GM18499 (cell line): ENCODE data around the gene TRAPPC8.
"Not testable (repeated sequence)": the region's sequence is repeated elsewhere in the genome, so short reads cannot be mapped to it uniquely, and the experiment has no call there.

Experiments
- ATAC-seq: cut with Tn5 transposase; IDR thresholded peaks from one replicate; pipeline ENCODE4 v1.9.1; 2021; ENCODE audit warnings: moderate number of reproducible peaks; ENCODE audit not compliant: insufficient read depth, unreplicated experiment

The TRAPPC8 gene, protein sequence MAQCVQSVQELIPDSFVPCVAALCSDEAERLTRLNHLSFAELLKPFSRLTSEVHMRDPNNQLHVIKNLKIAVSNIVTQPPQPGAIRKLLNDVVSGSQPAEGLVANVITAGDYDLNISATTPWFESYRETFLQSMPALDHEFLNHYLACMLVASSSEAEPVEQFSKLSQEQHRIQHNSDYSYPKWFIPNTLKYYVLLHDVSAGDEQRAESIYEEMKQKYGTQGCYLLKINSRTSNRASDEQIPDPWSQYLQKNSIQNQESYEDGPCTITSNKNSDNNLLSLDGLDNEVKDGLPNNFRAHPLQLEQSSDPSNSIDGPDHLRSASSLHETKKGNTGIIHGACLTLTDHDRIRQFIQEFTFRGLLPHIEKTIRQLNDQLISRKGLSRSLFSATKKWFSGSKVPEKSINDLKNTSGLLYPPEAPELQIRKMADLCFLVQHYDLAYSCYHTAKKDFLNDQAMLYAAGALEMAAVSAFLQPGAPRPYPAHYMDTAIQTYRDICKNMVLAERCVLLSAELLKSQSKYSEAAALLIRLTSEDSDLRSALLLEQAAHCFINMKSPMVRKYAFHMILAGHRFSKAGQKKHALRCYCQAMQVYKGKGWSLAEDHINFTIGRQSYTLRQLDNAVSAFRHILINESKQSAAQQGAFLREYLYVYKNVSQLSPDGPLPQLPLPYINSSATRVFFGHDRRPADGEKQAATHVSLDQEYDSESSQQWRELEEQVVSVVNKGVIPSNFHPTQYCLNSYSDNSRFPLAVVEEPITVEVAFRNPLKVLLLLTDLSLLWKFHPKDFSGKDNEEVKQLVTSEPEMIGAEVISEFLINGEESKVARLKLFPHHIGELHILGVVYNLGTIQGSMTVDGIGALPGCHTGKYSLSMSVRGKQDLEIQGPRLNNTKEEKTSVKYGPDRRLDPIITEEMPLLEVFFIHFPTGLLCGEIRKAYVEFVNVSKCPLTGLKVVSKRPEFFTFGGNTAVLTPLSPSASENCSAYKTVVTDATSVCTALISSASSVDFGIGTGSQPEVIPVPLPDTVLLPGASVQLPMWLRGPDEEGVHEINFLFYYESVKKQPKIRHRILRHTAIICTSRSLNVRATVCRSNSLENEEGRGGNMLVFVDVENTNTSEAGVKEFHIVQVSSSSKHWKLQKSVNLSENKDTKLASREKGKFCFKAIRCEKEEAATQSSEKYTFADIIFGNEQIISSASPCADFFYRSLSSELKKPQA (N-terminal part only)

DNA sequence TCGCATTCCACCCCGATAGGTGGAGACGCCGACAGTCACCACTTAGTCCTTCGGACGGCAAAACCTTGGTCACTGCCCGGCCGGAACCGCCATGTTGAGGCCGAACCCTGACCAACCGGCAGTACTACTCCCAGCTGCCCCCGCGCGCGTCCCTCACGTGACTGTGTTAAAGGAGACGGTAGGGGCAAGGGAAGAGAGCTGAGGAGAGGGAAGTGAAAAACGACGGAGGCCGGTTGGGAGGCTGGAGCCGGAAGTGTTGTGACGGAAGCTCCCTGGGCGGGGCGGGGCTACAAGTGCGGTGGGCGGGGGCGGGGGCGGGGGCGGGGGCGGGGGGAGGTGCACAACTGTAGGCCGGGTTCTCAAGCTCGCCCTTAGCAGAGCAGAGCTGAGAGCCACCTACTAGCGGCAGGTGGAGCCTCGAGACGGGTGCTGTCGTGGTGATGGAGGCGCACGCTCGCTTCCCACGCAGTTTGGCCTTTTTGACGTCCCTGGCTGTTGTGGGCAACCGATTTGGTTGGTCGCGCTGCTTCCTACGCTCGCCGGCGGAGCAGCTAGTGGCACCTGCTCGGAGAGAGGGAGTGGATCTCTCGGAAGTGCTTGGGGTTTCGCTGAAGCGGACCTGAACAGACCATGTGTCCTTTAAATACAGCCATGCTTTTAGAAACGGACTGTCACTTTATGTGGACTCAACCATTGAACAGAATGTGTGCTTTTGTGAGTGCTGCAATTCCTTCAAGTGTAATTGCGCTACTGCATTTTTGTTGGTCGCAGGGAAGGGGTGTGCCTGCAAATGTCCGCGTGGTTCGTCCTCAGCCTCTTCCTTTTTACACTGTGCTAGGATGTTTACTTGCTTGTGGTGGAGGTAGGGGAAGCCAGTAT is at the start of gene TRAPPC8:
Gene TRAPPC8 (minus strand): TSS at position 130 of the 879 bp plus-strand sequence. CDS start 364 bp downstream, outside the sequence.
- peak; percentile 80 for ATAC-seq

DNA sequence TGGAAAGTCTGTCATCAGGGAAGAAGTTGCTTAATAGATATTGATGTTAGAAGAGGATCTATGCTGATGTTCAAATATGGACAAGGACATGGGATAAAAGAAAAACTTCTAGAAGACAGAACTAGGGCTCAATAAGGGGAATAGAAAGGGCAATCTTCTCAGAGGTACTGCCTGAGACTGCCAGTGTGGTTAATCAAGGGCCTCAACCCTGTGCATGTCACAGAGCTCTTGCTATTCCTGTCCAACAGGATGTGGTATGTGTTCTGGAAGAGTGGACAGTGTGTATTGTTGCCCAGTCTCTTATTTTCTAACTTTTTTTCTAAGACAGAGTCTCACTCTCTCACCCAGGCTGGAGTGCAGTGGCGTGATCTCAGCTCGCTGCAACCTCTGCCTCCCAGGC is 47.9 kb upstream of the TRAPPC8 start:
- ATAC-seq: peak; percentile 98

DNA sequence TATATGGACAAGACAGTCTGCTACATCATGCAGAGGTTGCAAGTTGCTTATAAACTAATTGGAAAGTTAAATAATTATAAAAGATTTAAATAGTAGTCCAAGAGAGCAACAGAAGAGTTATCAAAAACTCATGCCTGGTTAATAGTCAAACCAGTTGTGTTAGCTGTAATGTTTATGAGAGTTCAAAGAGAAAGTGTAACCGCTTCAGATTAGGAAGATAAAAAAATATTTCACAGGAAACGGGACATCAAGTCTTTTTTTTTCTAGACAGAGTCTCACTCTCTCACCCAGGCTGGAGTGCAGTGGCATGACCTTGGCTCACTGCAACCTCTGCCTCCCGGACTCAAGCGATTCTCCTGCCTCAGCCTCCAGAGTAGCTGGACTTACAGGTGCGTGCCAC is 41.0 kb upstream of the TRAPPC8 start:
- no peak for ATAC-seq

DNA sequence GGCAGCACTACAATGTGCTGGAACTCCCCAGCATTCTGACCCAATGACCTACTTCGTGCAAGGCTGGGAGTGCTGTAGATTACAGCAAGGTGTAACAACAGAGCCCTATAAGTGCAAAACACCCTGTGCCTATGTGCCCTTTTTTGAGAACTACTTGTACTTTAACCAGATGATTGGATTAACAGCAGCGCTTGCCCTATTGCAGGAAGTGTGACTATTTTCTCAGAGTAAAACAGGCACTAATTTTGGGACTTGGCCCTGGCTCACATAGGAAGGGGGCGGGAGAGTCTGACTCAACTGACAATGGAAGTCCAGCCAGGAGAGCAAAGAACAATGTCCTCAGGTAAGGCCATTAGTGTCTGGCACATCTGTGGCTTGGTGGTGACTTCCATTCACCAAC is 40.1 kb upstream of the TRAPPC8 start:
- ATAC-seq: no peak

DNA sequence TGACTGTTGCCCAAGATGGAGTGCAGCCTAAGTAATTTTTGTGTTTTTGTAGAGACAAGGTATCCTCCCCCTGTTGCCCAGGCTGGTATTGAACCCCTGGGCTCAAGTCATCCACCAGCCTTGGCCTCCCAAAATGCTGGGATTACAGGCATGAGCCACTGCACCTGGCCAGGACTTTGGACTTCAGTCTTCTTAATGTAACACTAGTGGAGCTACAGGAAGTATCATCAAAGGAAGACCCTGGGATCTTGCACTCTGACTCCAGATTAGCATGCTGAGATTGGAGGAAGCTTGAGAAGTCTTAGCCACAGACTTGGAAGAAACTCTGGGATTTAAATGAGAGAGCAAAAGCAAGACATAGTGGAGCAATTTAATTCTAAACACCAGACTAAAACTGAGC is 37.9 kb upstream of the TRAPPC8 start:
- no peak for ATAC-seq

DNA sequence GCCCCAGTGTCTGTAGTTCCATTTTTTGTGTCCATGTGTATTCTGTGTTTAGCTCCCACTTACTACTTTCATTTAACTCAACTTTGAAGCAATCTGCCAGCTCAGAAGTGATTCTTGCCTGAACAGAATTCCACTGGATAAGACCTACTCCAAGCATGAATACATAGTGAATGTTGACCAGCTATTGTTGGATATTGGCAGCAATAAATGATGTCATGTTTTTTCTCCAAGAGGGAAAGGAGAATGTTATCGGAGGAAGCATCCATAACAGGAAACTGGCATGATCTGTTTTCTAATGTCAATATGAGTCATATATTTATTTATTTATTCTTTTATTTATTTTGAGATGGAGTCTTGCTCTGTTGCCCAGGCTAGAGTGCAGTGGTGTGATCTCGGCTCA is 36.8 kb upstream of the TRAPPC8 start:
- ATAC-seq: no peak

DNA sequence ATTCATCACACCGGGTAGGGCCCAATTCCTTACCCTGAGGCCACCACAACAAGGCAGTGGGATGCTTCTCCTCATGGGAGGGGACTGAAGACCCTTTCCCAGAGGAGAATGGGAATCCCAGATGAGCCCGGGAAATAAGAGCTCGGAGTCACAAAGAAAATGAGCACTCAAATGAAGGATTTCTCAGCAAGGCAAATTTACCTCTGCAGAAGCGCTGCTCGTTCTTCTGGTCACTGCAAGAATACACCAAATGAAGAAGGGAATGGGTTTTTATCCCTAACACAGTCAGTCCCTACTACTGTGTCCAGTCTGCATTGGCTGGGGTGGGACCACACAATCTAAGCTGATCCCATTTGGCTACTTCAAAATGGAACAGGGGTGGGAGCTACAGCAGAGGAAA is 35.7 kb upstream of the TRAPPC8 start:
- ATAC-seq: no peak

DNA sequence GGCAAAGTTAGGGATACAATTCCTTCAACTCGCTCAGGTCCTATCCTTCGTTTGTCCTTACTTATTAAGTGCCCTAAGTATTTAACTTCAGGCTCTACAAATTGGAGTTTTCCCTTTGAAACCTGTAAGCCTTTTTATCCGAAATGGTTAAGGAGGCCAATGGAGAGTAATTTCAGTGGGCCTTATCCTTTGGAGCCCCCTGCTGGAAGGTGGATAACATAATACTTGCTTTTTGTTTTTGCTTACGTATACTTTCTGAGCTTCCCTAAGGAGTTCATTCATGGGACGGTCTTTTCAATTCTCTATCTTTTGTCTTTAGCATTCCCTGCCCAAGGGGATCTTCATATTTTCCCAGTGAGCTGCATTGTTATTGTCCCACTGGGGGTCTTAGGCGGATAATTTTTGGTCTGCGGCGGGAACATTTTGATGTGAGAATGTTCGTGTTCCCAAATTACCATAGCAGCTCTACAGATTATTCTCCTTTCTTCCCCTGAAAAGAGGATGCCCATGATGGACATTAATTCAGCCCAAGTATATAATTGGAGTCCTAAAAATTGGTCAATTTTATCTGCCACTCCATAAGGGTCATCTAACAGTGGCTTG is 34.4 kb upstream of the TRAPPC8 start:
- ATAC-seq: no peak

DNA sequence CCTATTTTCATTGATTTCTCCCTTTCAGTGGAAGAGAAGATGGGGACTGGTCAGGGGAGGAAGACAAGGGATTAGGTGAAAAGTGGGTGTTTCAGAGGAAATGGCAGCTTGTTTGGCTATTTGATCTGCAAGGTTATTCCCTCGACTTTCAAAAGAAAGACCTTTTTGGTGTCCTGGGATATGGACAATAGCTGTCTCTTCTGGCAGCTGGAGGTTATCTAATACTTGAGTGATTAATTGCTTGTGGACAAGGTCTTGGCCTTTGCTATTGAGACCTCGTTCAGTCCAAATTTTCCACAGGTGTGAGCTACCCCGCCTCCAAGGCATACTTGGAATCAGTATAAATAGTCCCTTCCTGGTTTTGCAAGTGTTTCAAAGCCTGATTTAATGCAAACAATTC is 33.3 kb upstream of the TRAPPC8 start:
- ATAC-seq: no peak

DNA sequence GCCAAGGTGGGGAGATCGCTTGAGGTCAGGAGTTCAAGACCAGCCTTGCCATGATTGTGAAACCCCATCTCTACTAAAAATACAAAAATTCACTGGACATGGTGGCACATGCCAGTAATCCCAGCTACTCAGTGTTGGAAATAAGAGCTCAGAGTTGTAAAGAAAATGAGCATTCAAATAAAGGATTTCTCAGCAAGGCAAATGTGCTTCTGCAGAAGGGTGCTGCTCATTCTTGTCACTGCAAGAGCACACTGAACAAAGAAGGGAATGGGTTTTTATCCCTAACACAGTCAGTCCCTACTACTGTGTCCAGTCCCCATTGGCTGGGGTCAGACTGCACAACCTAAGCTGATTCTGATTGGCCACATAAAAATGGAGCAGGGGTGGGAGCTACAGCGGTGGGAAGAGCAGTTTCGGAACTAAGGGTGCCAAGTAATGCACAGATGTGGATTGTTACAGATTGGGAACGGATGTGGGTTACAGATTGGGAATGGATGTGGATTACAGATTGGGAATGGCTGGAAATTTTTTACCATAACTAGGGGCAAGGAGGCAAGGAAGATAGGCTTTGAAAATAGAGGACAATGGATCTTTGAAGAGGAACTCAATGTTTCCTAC is 31.1 kb upstream of the TRAPPC8 start:
- no peak for ATAC-seq

DNA sequence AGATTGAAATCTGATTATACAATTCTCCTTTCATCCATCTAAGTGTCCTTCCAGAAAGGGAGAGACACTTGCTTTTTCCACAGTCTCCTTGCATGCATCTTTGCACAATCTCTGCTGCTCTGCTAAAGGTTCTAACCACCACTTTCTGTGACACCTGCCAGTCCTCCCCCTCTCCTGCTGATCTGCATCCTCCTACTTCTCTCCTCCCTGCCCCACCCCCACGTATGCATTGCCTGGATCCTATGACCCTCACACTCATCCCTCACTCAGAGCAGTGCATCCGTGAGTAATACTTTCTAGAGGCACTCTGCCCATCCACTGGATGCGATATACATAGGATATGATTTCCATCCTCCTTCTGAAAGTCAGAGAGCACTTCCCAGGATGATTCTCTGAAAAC is 27.7 kb upstream of the TRAPPC8 start:
- no peak for ATAC-seq

DNA sequence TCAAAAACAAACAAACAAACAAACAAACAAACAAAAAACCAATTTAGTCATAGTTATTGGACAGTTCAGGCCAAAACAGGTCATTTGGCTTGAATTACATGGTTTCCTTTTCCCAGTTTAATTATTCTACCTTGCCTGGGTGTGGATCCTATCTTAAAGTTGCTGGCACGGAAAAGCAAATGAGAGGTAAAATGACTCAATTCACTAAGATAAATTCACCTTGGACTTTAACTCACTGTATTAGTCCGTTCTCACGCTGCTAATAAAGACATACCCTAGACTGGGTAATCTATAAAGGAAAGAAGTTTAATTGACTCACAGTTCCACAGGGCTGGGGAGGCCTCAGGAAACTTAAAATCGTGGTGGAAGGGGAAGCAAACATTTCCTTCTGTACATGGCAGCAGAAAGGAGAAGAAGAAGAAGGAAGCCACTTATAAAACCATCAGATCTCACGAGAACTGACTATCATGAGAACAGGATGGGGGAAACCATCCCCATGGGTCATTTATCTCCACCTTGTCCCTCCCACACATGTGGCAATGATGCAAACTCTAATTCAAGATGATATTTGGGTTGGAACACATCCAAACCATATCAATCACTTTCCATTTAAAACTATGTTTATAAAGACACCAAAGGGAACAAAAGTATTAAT is 22.5 kb upstream of the TRAPPC8 start:
- no peak for ATAC-seq

DNA sequence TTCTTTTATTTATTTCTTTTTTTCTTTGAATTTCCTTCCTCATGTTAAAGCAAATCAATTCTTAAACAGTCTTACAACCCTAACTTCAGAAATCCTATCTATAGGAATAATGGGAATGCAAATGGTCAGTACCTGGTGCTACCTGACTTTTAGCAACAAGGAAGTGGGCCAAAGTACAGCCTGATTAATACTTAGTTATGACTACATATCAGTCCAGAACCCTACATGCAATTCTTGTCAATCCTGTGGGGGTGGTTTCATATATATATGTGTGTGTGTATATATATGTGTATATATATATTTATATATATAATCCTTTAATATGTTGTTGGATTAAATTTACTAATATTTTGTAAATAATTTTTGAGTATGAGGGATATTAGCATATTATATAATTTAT is 14.8 kb upstream of the TRAPPC8 start:
- no peak for ATAC-seq

DNA sequence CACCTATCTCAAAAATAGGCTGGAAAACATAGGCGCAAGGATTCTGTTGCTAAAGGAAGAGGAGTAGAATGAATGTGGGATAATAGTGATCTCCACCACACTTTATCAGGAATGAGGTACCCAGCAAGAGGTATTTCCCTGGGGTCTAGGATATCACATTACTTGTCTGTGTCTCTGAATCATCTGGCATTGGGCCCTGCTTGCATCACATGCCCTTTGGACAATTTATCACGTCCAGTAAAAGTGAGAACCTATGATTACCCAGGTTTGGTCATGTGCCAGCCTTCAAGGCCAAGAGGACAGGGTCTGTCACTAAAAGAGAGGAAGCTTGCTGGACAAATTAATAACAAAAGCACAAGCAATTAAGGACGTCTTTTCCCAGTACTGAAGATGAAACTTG is 11.4 kb upstream of the TRAPPC8 start:
- no peak for ATAC-seq

DNA sequence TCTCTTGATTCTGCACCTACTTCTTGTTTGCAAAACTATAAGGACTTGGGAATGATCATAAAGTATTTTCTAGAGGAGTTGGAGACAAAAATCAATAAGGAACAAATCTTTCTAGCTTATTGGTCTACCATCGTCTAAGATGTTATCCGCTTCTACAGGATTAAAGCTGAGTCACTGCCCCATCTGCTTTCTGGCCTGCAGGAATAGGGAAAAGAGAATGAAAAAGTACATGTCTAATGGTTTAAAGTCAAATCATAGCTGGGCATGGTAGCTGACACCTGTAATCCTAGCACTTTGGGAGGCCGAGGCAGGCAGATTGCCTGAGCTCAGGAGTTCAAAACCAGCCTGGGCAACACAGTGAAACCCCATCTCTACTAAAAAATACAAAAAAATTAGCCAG is 10.8 kb upstream of the TRAPPC8 start:
- ATAC-seq: not testable (repeated sequence)

DNA sequence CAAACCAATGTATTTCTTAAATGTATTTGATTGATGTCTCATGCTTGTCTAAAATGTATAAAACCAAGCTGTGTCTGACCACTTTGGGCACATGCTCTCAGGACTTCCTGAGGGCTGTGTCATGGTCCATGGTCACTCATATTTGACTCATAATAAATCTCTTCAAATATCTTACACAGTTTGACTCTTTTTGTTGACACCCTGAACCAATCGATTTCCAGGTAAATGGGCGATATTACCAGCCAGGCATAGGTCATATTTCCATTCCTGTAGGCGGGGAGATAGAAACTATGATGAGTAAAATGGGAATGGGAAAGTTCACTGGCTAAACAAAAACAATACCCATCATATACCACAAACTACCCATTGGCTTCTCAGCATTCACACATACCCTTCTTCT is 9.3 kb upstream of the TRAPPC8 start:
- no peak for ATAC-seq

DNA sequence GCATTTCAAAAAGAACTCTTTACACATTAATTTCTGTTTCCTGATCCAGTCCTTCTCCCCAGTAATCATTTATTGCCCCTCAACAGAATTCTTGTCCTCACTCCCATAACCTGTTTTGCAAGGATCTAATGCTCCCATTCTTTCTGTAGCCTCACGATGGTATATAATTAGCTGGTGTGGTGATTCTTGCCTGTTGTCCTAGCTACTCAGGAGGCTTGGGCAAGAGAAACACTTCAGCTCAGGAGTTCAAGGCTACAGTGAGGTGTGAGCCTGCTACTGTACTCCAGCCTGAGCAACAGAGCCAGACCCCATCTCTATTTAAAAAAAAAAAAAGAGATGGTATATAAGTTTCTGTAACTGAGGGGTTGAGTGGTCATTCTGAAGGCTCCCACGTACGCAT is 7.7 kb upstream of the TRAPPC8 start:
- ATAC-seq: no peak

DNA sequence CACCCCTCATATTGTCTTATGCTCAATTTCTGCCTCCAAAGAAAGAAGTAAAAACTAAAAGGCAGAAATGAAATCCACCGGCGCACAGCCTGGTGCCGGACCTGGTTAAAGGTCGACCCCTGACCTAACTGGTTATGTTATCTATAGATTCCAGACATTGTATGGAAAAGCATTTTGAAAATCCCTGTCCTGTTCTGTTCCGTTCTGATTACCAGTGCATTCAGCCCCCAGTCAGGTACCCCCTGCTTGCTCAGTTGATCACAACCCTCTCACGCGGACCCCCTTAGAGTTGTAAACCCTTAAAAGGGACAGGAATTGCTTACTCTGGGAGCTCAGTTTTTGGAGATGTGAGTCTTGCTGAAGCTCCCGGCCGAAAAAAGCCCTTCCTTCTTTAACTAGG is 5.4 kb upstream of the TRAPPC8 start:
- ATAC-seq: not testable (repeated sequence)
